DND-41 (cell line): Measurements from ENCODE around the gene SOWAHD.

Experiments
- CTCF ChIP-seq: IDR thresholded peaks from 2 replicates; pipeline ENCODE4 v1.5.1; 2012; ENCODE audit warnings: borderline replicate concordance, low read length, moderate library complexity, mild to moderate bottlenecking; ENCODE audit not compliant: poor library complexity, severe bottlenecking; ENCODE audit errors: extremely low read depth
- EZH2 ChIP-seq: IDR thresholded peaks from 3 replicates; pipeline ENCODE4 v1.6.1; 2012; ENCODE audit warnings: borderline replicate concordance, low read depth, mild to moderate bottlenecking, moderate library complexity, low read length, inconsistent platforms; ENCODE audit not compliant: severe bottlenecking

GRCh38 chrX:119762718-119763117, 4.3 kb downstream of the SOWAHD start:
- TF ChIP-seq CTCF (no peak), EZH2 (no peak)
